HG02981 (cell line): ENCODE results near the gene RIMBP3C.
"Not testable (repeated sequence)": the region's sequence is repeated elsewhere in the genome, so short reads cannot be mapped to it uniquely, and the experiment has no call there.

Experiments used
- ATAC-seq: cut with Tn5 transposase; IDR thresholded peaks from one replicate; pipeline ENCODE4 v1.9.1; 2021; ENCODE audit warnings: mild to moderate bottlenecking, moderate library complexity; ENCODE audit not compliant: unreplicated experiment

Gene RIMBP3C

GRCh38 chr22:21573293-21573734, 22.1 kb upstream of the RIMBP3C start:
- no peak for ATAC-seq

- ATAC-seq, result no peak
These were observed 20.4 kb upstream of the RIMBP3C start for GRCh38 chr22:21571679-21572078.

DNA sequence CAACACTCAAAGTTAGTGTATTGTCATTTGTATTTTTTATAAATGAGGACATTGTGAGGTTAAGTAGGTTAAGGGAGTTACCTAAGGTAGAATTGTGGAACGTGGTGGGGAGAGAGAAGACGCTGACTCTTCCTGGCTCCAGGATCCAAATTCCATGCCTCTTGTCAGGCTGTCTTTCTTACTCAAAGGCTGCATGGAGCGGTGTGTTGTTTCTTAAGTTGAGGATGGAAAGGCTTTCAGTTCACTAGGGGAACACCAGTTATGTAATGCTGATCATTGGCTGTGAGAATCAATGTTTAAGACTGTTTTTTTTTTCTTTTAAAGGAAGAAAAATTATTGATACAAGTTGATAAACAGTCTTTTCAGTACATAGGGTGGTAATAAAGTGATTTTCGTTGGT, 19.1 kb upstream of the RIMBP3C start:
- no peak for ATAC-seq

GRCh38 chr22:21569459-21570170, 18.4 kb upstream of the RIMBP3C start:
- ATAC-seq, result no peak

GRCh38 chr22:21569076-21569427, 17.8 kb upstream of the RIMBP3C start:
- ATAC-seq, result not testable (repeated sequence)

GRCh38 chr22:21568347-21569075, 17.2 kb upstream of the RIMBP3C start:
- no peak for ATAC-seq

DNA sequence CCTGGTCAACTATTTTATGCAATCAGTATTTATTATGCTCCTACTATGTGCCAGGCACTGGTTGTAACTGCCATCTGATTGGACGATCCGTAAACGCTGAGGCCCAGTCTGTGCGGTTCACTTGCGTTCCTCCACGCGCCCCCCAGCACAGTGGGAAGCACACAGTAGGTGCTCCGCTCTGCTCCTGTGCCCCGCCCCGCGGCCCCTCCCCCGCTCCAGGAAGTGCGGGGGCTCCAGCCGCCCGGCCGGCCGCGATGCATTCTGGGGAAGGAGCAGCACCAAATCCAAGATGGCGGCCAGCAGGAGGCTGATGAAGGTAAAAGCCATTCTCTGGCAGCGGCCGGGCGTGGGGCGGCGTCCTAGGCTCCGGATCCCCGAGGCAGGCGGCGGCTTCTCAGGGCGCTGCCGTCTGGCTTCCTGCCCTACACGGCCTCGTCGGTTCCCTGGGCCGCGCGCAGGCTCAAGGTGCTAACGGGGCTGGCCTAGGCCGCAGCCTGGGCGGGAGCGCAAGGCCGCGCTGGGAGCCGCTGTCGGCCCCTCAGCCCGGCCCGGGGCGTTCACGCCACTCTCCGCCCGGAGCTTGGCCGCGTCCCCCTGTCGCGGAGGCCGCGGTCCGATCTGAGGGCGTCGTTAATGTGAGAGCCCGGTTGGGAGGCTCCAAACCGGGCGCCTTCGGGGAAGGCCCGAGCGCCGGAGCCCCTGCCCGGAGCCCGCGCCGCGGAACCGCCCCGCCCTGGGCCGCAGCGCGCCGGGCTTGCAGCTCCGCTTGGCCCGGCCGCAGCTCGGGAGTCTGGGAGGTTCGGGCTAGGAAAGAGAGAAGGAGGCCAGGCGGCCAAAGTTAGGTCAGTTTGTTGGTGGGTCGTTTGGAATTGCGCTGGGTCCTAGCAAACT, 16.4 kb upstream of the RIMBP3C start, which contains the start of gene UBE2L3:
TSS of gene UBE2L3 (plus strand) at position 259 of the 891 bp plus-strand sequence. CDS start at position 290, 31 bp downstream.
- ATAC-seq, result no peak

- ATAC-seq, result no peak
These were observed 13.2 kb upstream of the RIMBP3C start for GRCh38 chr22:21564411-21564810.

- no peak for ATAC-seq
These were observed 12.7 kb upstream of the RIMBP3C start for GRCh38 chr22:21563912-21564311.

- not testable (repeated sequence) for ATAC-seq
These were observed 9.4 kb upstream of the RIMBP3C start for GRCh38 chr22:21560657-21561056.

GRCh38 chr22:21559345-21560125, 8.3 kb upstream of the RIMBP3C start:
- ATAC-seq, result not testable (repeated sequence)

- not testable (repeated sequence) for ATAC-seq
These were observed 598 bp downstream of the RIMBP3C start for GRCh38 chr22:21550678-21551047.

GRCh38 chr22:21550008-21550677, 1.1 kb downstream of the RIMBP3C start:
- ATAC-seq, result not testable (repeated sequence)

DNA sequence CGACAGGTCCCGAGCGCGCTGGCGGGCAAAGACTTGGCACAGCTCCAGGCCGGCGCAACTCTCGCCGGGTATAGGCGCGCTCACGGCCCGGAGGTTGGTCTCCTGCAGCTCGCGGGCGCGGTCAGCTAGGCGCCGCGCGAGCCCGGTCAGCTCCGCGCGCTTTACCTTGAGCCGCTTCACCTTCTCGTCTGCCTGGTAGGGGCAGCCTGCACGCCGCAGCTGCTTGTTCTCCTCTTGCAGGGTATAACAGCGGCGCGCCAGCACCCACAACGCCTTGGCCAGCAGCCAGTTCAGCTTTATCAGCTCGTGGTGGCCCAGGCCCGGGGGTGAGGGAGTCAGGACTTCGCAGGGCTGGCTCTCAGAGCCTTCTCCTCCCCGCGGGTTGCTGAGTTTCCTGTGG, 1.7 kb downstream of the RIMBP3C start:
- not testable (repeated sequence) for ATAC-seq

- not testable (repeated sequence) for ATAC-seq
These were observed 6.6 kb downstream of the RIMBP3C start for GRCh38 chr22:21544432-21545322.

GRCh38 chr22:21539862-21540261, 11.4 kb downstream of the RIMBP3C start:
- not testable (repeated sequence) for ATAC-seq

DNA sequence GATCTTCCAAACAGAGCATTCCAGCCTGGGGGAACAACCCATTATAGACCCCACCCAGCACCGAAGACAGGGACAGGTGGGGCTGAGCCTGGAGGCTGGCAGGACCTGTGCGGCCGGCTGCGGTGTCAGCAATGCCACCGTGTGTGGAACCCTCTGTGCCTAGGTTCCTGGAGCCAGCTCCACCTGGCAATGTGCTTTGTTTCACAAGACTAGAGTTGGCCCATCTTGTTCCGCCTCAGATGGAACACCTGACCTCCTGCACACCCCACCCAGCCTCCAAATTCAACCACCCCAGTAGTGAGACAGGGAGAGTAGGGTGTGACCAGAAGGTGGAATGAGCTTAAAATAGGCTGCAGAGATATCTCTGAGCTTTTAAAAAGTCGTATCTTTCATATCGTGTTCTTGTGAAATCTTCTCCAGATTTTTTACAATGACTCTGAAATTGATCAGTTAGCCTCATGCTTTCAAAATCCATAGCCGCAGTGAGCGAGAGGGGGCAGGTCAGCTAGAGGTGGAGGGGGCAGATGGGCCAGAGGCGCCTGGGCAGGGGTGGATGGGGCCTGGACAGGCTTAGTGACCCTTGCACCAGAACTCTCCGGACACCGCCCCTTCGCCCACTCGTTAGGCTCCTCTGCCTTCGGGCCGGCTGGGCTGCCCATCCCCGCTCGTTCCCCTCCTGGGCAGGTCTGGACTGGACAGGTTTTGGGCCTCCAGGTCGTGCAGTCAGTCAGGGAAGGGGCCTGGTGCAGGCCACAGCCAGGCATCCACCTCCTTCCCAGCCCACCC, 18.2 kb downstream of the RIMBP3C start:
- not testable (repeated sequence) for ATAC-seq

- ATAC-seq, result not testable (repeated sequence)
These were observed 19.7 kb downstream of the RIMBP3C start for GRCh38 chr22:21531525-21531924.
